ENCODE measurements around the gene RUNX1.

RUNX1 gene

DNA sequence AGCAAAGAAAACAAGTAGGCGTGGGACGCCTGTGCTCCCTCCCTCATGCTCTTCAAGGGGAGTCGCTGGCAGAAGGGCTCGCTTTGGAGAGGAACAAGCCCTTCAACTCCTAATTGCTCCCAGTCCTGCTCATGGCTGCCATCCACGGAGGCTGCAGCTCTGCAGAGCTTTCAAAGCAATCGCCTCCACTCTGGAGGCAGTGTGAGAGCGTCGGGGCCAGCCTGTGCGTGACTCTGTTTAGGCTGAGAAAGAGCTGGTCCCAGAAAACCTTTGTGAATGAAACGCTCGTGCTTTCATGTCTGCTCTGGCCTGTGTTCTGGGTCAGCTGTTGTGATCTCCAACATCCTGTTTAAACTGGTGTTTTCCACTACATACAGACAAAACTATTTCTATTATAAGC, 23.9 kb upstream of the RUNX1 start:
- Mint-ChIP-seq H3K36me3 (ENCODE audit: low read depth) (no peaks in the 10 kb centered on the region), H3K4me3 (no peak overlapping the region), H3K4me1 (ENCODE audit: low read depth) (peaks cover 27% of the 10 kb centered on the region), H3K9me3 (peaks cover 6% of the 10 kb centered on the region), H3K27ac (no peak overlapping the region), H3K27me3 (peaks cover 4% of the 10 kb centered on the region)

- H3K27ac Mint-ChIP-seq = no peak overlapping the region
- peaks cover 6% of the 10 kb centered on the region for H3K9me3 Mint-ChIP-seq
- peaks cover 4% of the 10 kb centered on the region for H3K27me3 Mint-ChIP-seq
- no peak overlapping the region for H3K4me3 Mint-ChIP-seq
- H3K36me3 Mint-ChIP-seq (ENCODE audit: low read depth) = no peaks in the 10 kb centered on the region
- peaks cover 23% of the 10 kb centered on the region for H3K4me1 Mint-ChIP-seq (ENCODE audit: low read depth)
These were observed 23.5 kb upstream of the RUNX1 start for GRCh38 chr21:35072557-35072956.

DNA sequence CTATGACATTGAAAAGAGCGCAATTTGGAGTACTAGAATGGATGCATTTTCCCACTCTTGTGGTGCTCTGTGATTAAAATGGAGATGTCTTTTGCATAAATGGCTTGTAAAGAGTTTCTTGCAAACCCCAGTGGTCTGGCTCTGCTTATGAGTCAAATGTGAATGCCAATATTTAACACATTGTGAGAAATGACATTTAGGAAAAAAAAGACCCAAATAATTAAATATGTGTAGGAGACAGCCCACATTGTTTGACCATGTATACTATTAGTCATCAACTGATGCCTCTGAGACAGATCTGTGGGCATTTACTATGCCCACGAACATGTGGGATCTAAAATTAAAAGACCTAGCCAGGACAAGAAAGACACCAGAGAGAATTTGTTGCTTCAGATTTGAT, 22.2 kb upstream of the RUNX1 start:
- no peak overlapping the region for H3K4me3 Mint-ChIP-seq
- no peak overlapping the region for H3K27ac Mint-ChIP-seq
- H3K4me1 Mint-ChIP-seq (ENCODE audit: low read depth) = peaks cover 23% of the 10 kb centered on the region
- peaks cover 4% of the 10 kb centered on the region for H3K27me3 Mint-ChIP-seq
- peaks cover 6% of the 10 kb centered on the region for H3K9me3 Mint-ChIP-seq
- H3K36me3 Mint-ChIP-seq (ENCODE audit: low read depth) = no peaks in the 10 kb centered on the region

DNA sequence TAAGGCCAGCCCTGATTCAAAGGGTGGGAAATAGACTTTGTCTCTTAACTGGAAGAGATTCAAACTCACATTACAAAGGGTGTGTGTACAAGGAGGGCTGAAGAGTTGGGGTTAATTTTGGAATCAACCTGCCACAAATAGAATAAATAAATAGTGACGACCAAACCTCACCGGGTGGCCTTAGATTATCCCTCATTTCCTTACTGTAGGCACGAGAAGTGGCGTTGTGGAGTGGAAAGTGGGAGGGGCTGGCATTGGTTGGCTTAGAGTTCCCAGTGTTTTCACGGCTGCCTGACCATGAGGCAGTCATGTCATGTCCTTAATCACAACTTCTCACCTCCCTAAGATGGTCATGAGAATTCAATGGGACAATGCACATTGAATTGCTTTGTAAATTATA, 21.3 kb upstream of the RUNX1 start:
- Mint-ChIP-seq H3K36me3 (ENCODE audit: low read depth) (no peaks in the 10 kb centered on the region), H3K4me1 (ENCODE audit: low read depth) (peaks cover 19% of the 10 kb centered on the region), H3K27ac (no peak overlapping the region), H3K27me3 (peaks cover 8% of the 10 kb centered on the region), H3K4me3 (no peak overlapping the region), H3K9me3 (peaks cover 6% of the 10 kb centered on the region)

DNA sequence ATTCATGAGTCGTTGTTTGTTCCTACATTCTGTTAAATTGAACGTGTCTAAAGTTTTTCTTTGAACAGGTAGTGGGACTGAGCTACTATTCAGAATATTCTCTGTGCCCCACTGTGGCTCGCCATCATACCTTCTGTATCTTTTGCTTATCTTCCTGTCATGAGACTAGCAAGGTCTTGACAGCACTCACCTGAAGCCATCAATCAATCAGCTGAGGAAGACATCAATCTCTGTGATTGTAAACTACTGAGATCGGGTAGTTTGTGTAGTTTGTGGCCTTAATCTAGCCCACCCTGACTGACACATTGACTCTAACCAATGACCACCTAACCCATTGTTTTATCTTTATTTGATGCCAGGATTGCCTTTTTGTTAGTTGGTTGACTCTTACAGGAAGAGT, 17.7 kb upstream of the RUNX1 start:
- Mint-ChIP-seq H3K9me3 (no peaks in the 10 kb centered on the region), H3K27ac (no peak overlapping the region), H3K36me3 (ENCODE audit: low read depth) (no peaks in the 10 kb centered on the region), H3K4me3 (no peak overlapping the region), H3K27me3 (peaks cover 8% of the 10 kb centered on the region), H3K4me1 (ENCODE audit: low read depth) (peaks cover 23% of the 10 kb centered on the region)

DNA sequence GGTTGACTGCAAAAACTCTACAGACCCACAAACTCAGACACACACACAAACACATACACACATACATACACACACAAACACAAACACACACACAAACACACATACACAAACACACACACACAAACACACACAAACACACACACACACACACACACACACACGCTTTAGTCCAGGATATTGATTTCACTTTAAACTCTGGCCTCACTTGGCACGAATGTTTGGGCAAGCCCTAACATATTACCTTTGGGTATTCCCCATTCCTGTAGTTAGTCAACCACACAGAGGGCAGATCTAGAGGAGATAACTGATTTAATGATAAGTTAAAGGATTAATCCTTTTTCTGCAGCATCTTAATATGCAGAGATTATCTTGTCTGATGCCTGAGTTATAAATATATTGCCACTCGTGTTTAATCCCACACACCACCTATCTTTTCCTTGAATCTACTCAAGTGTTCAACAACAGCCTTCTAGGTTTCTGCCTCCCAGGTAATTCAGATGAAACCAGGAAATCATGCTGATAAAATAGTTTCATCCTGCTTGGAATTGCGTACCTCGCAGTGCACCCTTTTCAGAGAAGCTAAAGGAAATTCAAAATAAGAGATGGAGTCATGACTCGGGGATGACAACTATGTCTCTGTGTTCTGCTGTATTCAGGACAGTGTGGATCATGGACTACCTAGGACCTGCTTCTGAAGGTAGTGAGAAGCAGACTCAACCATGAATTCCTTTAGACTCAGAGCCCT, 14.5 kb upstream of the RUNX1 start:
- no peaks in the 10 kb centered on the region for H3K9me3 Mint-ChIP-seq
- H3K27ac Mint-ChIP-seq = no peak overlapping the region

GRCh38 chr21:35062016-35062415, 12.9 kb upstream of the RUNX1 start:
- Mint-ChIP-seq H3K4me3 (no peak overlapping the region), H3K9me3 (no peaks in the 10 kb centered on the region), H3K27me3 (peaks cover 10% of the 10 kb centered on the region), H3K4me1 (ENCODE audit: low read depth) (peaks cover 36% of the 10 kb centered on the region), H3K36me3 (ENCODE audit: low read depth) (no peaks in the 10 kb centered on the region), H3K27ac (no peak overlapping the region)

More for the DNA sequence above, 14.5 kb upstream of the RUNX1 start:
- peaks cover 10% of the 10 kb centered on the region for H3K27me3 Mint-ChIP-seq
- peaks cover 21% of the 10 kb centered on the region for H3K4me1 Mint-ChIP-seq (ENCODE audit: low read depth)
- no peaks in the 10 kb centered on the region for H3K36me3 Mint-ChIP-seq (ENCODE audit: low read depth)
- no peak overlapping the region for H3K4me3 Mint-ChIP-seq

DNA sequence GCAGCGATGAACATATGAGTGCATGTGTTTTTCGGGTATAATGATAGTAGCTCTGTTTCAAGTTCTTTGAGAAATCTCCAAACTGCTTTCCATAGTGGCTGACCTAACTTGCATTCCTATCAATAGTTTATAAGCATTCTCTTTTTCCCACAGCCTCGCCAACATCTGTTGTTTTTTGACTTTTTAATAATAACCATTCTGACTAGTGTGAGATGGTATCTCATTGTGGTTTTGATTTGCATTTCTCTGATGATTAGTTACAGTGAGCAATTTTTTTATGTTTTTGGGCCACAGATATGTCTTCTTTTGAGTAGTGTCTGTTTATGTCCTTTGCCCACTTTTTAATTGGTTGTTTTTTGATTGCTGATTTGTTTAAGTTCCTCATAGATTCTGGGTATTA, 10.6 kb upstream of the RUNX1 start:
- no peak overlapping the region for H3K4me3 Mint-ChIP-seq
- peaks cover 6% of the 10 kb centered on the region for H3K27me3 Mint-ChIP-seq
- no peaks in the 10 kb centered on the region for H3K36me3 Mint-ChIP-seq (ENCODE audit: low read depth)
- H3K4me1 Mint-ChIP-seq (ENCODE audit: low read depth) = peaks cover 37% of the 10 kb centered on the region
- H3K27ac Mint-ChIP-seq = no peak overlapping the region
- H3K9me3 Mint-ChIP-seq = no peaks in the 10 kb centered on the region

- peaks cover 6% of the 10 kb centered on the region for H3K27me3 Mint-ChIP-seq
These were observed 9.0 kb upstream of the RUNX1 start for GRCh38 chr21:35058058-35058457.

DNA sequence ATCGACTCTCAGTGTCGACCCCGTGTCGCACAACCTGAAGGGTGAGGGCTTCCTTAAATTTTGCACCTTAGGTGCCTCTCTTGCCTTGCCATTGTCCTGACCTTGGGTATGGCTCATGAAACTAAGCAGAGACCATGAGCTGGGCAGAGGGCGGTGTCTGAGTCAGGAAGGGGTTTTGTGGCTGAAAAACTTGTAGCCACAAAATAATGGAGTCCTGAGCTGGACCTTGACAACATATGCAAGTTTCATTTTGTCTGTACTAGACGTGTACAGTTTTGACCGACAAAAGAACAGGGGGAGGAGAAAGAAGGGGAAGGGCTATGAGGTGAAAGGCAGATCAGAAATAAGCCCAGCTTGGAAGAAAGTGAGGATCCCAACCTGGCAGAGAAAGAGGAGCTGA, 8.3 kb upstream of the RUNX1 start:
- H3K27ac Mint-ChIP-seq = no peak overlapping the region
- no peak overlapping the region for H3K4me3 Mint-ChIP-seq

More at GRCh38 chr21:35058058-35058457, 9.0 kb upstream of the RUNX1 start:
- peaks cover 37% of the 10 kb centered on the region for H3K4me1 Mint-ChIP-seq (ENCODE audit: low read depth)
- H3K4me3 Mint-ChIP-seq = no peak overlapping the region
- no peak overlapping the region for H3K27ac Mint-ChIP-seq
- no peaks in the 10 kb centered on the region for H3K9me3 Mint-ChIP-seq
- H3K36me3 Mint-ChIP-seq (ENCODE audit: low read depth) = no peaks in the 10 kb centered on the region

DNA sequence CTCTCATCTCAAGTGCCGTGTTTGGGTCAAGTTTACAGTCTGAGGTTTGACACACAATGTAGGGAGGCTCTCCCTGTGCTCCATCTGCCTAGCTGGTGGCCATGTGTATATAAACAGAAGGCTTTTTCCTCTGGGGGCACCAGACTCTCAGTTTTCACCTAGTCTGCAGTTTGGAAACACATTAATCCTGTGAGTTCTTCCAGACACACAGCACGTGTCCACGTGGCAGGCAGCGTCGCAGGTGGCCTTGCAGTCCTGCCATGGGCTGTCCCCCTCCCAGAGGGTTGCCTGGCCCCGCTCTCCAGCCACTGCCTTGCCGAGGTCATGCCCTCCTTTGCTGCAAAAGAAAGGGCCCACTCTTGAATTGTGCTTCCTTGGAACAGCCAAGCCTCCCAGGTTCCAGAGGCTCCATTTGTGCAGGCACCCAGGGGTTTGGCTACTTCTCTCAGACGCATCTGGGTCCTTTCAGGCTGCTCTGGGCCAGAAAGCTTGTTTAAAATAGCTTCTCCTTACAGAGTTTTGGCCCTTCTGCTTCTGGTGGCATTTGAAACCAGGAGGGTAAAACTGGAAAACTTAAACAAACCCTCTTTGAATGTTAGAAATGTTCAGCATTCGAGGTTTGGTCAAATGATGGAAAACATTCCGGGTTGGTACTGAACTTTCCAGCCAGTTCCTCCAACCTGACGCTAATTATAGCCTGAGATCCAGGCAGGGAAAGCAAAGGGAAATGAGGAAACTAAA, 4.4 kb upstream of the RUNX1 start:
- H3K4me1 Mint-ChIP-seq (ENCODE audit: low read depth) = peaks cover 66% of the 10 kb centered on the region
- H3K4me3 Mint-ChIP-seq = no peak overlapping the region
- peaks cover 9% of the 10 kb centered on the region for H3K36me3 Mint-ChIP-seq (ENCODE audit: low read depth)
- no peaks in the 10 kb centered on the region for H3K9me3 Mint-ChIP-seq
- peaks cover 5% of the 10 kb centered on the region for H3K27me3 Mint-ChIP-seq
- no peak overlapping the region for H3K27ac Mint-ChIP-seq

More for the DNA sequence above, 8.3 kb upstream of the RUNX1 start:
- peaks cover 42% of the 10 kb centered on the region for H3K4me1 Mint-ChIP-seq (ENCODE audit: low read depth)
- H3K36me3 Mint-ChIP-seq (ENCODE audit: low read depth) = no peaks in the 10 kb centered on the region
- H3K27me3 Mint-ChIP-seq = peaks cover 6% of the 10 kb centered on the region
- H3K9me3 Mint-ChIP-seq = no peaks in the 10 kb centered on the region

DNA sequence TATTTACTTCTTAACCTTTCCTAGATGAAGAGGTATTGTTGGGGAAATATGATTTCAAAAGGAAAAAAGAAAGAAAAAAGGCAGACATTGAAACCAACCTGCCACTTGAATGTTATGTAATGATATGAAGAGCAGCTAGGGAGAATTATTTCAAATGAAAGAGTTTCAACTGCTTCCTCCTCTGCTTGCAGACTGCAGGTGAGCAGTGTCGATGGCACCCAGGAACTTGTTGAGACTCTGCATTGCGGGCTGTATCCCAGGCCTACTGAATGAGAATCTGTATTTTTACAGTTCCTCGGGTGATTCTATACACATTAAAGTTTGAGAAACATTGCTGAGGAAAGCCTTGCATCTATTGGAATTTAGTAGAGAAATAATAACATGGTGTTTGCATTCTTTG, 3.7 kb upstream of the RUNX1 start:
- Mint-ChIP-seq H3K9me3 (no peaks in the 10 kb centered on the region), H3K36me3 (ENCODE audit: low read depth) (peaks cover 10% of the 10 kb centered on the region), H3K27me3 (peaks cover 5% of the 10 kb centered on the region), H3K27ac (no peak overlapping the region), H3K4me1 (ENCODE audit: low read depth) (peaks cover 67% of the 10 kb centered on the region), H3K4me3 (no peak overlapping the region)

- peaks cover 72% of the 10 kb centered on the region for H3K4me1 Mint-ChIP-seq (ENCODE audit: low read depth)
- peaks cover 5% of the 10 kb centered on the region for H3K27me3 Mint-ChIP-seq
- H3K4me3 Mint-ChIP-seq = peak overlapping the region; percentile 50
- H3K36me3 Mint-ChIP-seq (ENCODE audit: low read depth) = peaks cover 10% of the 10 kb centered on the region
- no peaks in the 10 kb centered on the region for H3K9me3 Mint-ChIP-seq
- H3K27ac Mint-ChIP-seq = peak overlapping the region; percentile 99
These were observed 2.3 kb upstream of the RUNX1 start for GRCh38 chr21:35051287-35051818.

DNA sequence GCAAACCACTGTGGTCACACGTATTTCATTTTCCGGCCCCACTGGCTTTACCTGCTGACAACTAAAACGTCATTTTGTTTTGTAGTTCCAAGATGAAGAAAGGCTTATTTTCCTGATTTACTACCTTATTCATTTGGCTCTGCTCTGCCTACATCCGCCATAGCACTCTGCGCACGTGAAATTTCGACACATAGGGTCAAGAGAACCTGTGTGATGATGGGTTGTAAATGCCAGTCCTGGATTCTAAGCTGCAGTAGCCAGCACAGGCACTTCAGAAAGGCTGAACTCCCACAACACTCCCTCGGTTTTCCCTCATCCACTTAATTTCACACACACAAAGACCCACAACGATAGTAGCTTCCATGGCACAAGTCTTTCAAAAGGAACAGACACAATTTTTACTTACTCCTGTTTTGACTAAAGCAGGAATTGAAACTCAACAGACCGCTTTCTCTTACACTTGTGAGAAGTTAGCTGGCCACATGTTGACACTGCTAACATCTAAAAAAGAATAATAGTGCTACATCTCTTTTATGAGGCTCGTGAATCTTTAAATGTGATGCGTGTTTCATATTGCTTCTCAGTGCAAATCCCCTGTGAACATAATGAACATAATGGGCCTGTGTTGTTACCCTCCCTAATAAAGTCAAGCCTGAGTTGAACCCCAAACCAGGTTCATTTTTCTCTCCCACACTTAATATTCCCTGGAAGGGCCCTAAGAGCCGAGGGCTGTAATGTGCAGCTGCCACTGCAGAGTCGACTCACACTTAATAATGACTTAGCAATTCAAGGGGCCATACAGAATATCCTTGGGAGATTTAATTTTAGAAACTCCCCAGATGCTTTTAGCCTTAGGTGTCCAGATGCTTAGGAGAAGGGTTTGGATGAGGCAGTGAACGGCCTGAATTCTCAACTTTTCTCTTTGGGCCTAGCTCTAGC, 1.5 kb upstream of the RUNX1 start:
- Mint-ChIP-seq H3K9me3 (no peaks in the 10 kb centered on the region), H3K36me3 (ENCODE audit: low read depth) (peaks cover 10% of the 10 kb centered on the region), H3K27me3 (peaks cover 5% of the 10 kb centered on the region), H3K4me1 (ENCODE audit: low read depth) (peaks cover 80% of the 10 kb centered on the region), H3K4me3 (peak overlapping the region; percentile 50), H3K27ac (peak overlapping the region; percentile 99)

Data from stimulated activated naive CD8-positive, alpha-beta T cell treated with anti-CD3 and anti-CD28 coated beads, Interleukin-15, Interleukin-2, amounts not matched to agents 100 ng/mL and 50 ng/mL, for 24 hours (primary cell).